SHP77 (cell line): ENCODE data around the gene IFITM10.

Experiments
- DNase-seq, 2 experiments: peaks; one replicate each; lab custom pipeline; 2025; lab: John Stamatoyannopoulos, UW

Gene IFITM10

GRCh38 chr11:1750481-1750839 lies at the start of gene IFITM10:
Gene IFITM10, minus strand, starts transcription at chr11:1750595. Its CDS starts 153 bp downstream, at chr11:1750442.
- DNase-seq: no peak

GRCh38 chr11:1797391-1798125 lies 47.2 kb upstream of the IFITM10 start:
- no peak for DNase-seq

- no peak for DNase-seq
Observed at GRCh38 chr11:1796413-1797011, 46.1 kb upstream of the IFITM10 start.

- no peak for DNase-seq
Observed at GRCh38 chr11:1793081-1793480, 42.7 kb upstream of the IFITM10 start.

- no peak for DNase-seq
Observed at GRCh38 chr11:1792461-1792860, 42.1 kb upstream of the IFITM10 start.

GRCh38 chr11:1791912-1792311 lies 41.5 kb upstream of the IFITM10 start:
- no peak for DNase-seq

GRCh38 chr11:1786466-1786865 lies 36.1 kb upstream of the IFITM10 start:
- DNase-seq: no peak

- no peak for DNase-seq
Observed at GRCh38 chr11:1785749-1786413, 35.5 kb upstream of the IFITM10 start.

- no peak for DNase-seq
Observed at GRCh38 chr11:1784761-1785650, 34.6 kb upstream of the IFITM10 start.

GRCh38 chr11:1783725-1784529 lies 33.5 kb upstream of the IFITM10 start:
- DNase-seq: no peak

GRCh38 chr11:1782831-1783724 lies 32.7 kb upstream of the IFITM10 start:
- DNase-seq: no peak

GRCh38 chr11:1782031-1782590 lies 31.7 kb upstream of the IFITM10 start:
- DNase-seq: no peak

- no peak for DNase-seq
Observed at GRCh38 chr11:1781593-1781975, 31.2 kb upstream of the IFITM10 start.

GRCh38 chr11:1780700-1781592 lies 30.6 kb upstream of the IFITM10 start:
- DNase-seq: no peak

- no peak for DNase-seq
Observed at GRCh38 chr11:1779806-1780699, 29.7 kb upstream of the IFITM10 start.

- no peak for DNase-seq
Observed at GRCh38 chr11:1779034-1779805, 28.8 kb upstream of the IFITM10 start.
